ENCODE measurements around the gene WDFY2. TPM values are rescaled to one million over a fixed set of nuclear protein-coding genes. Genes with fewer than 3 reads are reported as not detected.
"Not testable (repeated sequence)": the region's sequence is repeated elsewhere in the genome, so short reads cannot be mapped to it uniquely, and the experiment has no call there.

The WDFY2 gene
- total RNA-seq, 1 experiment from 2014 or later: 26.4 TPM

GRCh38 chr13:51647067-51647466 lies 62.8 kb downstream of the WDFY2 start:
- Mint-ChIP-seq H3K36me3 (ENCODE audit: insufficient read depth in 1 of 3, low read depth in 3 of 3) (peaks cover 11 to 17% (median 16%) of the 10 kb centered on the region in 3 experiments), H3K27me3 (ENCODE audit: low read depth) (no peaks in the 10 kb centered on the region), H3K27ac (peak overlapping the region in 1 of 3 experiments; percentile 98; a peak in 2 of 7 replicates), H3K9me3 (peaks cover 7 to 12% of the 10 kb centered on the region in 2 experiments), H3K4me1 (peaks cover 41 to 42% of the 10 kb centered on the region in 2 experiments), H3K4me3 (no peak overlapping the region)
- Histone ChIP-seq H2BK20ac (ENCODE audit: low read depth, low read length, poor library complexity, severe bottlenecking) (no peak overlapping the region), H4K20me1 (ENCODE audit: control insufficient read depth, insufficient read depth, insufficient read length) (no peaks in the 10 kb centered on the region), H2AFZ (ENCODE audit: low read length) (no peak overlapping the region), H3K9me3 (ENCODE audit: control insufficient read depth, low read depth, low read length) (no peaks in the 10 kb centered on the region), H3K27me3 (ENCODE audit: insufficient read depth, low read length) (no peaks in the 10 kb centered on the region), H3K23me2 (ENCODE audit: insufficient read length, low read depth, low read length, poor library complexity, severe bottlenecking) (no peaks in the 10 kb centered on the region), H3T11ph (ENCODE audit: low read length) (no peak overlapping the region), H4K8ac (replicated peaks; ENCODE audit: insufficient read length, low read depth, low read length) (no peak overlapping the region), H3K18ac (ENCODE audit: insufficient read length, low read depth, low read length) (no peak overlapping the region), H3K14ac (ENCODE audit: insufficient read depth, low read length) (no peak overlapping the region), H3K4ac (ENCODE audit: low read depth, low read length) (no peak overlapping the region), H3K23ac (ENCODE audit: insufficient read length, low read depth, low read length) (no peak overlapping the region), H2BK5ac (ENCODE audit: insufficient read length, low read length) (no peak overlapping the region), H3K56ac (ENCODE audit: insufficient read length, low read depth, low read length) (no peak overlapping the region), H3K27ac (ENCODE audit: insufficient read length, low read depth, low read length) (no peak overlapping the region), H3K4me2 (ENCODE audit: insufficient read depth, insufficient read length, low read length) (no peak overlapping the region), H2AK5ac (ENCODE audit: insufficient read length, low read length) (no peak overlapping the region), H2BK15ac (ENCODE audit: low read depth, low read length) (no peak overlapping the region), H3K9ac (ENCODE audit: extremely low read depth, insufficient read length, low read length) (no peak overlapping the region), H3K79me2 (ENCODE audit: insufficient read depth, low read length) (peaks cover 13% of the 10 kb centered on the region; the same call in 1 of the 2 replicates), H2BK12ac (ENCODE audit: insufficient read length, low read depth, low read length) (no peak overlapping the region), H2BK120ac (ENCODE audit: low read depth, low read length, poor library complexity, severe bottlenecking) (no peak overlapping the region), H4K5ac (ENCODE audit: insufficient read length, low read depth, low read length) (no peak overlapping the region), H4K91ac (ENCODE audit: insufficient read length, low read depth, low read length) (no peak overlapping the region), H3K79me1 (ENCODE audit: insufficient read depth, low read depth, low read length, poor library complexity, severe bottlenecking) (peaks cover 2% of the 10 kb centered on the region), H3K4me1 (ENCODE audit: insufficient read depth, low read length) (peaks cover 27% of the 10 kb centered on the region)
- DNase-seq: no peak
- TF ChIP-seq CTCF (conservative IDR thresholded peaks at IDR 0.05): no peak
- WGBS (ENCODE audit: extremely low coverage, insufficient read length, low lambda C conversion rate): no CpG with 5 or more reads among the region's 4 CpGs

- peaks cover 12% of the 10 kb centered on the region; the same call in 1 of the 2 replicates for H3K79me2 ChIP-seq (ENCODE audit: insufficient read depth, low read length)
- not testable (repeated sequence) for H3K4ac ChIP-seq (ENCODE audit: low read depth, low read length); H3K23me2 ChIP-seq (ENCODE audit: insufficient read length, low read depth, low read length, poor library complexity, severe bottlenecking); H2BK12ac ChIP-seq (ENCODE audit: insufficient read length, low read depth, low read length); H3K14ac ChIP-seq (ENCODE audit: insufficient read depth, low read length); H3K4me1 ChIP-seq (ENCODE audit: insufficient read depth, low read length); H3K27ac ChIP-seq (ENCODE audit: insufficient read length, low read depth, low read length); H4K8ac ChIP-seq (replicated peaks; ENCODE audit: insufficient read length, low read depth, low read length); H3K9ac ChIP-seq (ENCODE audit: extremely low read depth, insufficient read length, low read length); H3K4me3 Mint-ChIP-seq; H3K4me2 ChIP-seq (ENCODE audit: insufficient read depth, insufficient read length, low read length); H4K20me1 ChIP-seq (ENCODE audit: control insufficient read depth, insufficient read depth, insufficient read length); H3K27ac Mint-ChIP-seq; H2BK20ac ChIP-seq (ENCODE audit: low read depth, low read length, poor library complexity, severe bottlenecking); H4K5ac ChIP-seq (ENCODE audit: insufficient read length, low read depth, low read length); H3K79me1 ChIP-seq (ENCODE audit: insufficient read depth, low read depth, low read length, poor library complexity, severe bottlenecking); H2AFZ ChIP-seq (ENCODE audit: low read length); H3K27me3 Mint-ChIP-seq (ENCODE audit: low read depth); H4K91ac ChIP-seq (ENCODE audit: insufficient read length, low read depth, low read length); H2BK15ac ChIP-seq (ENCODE audit: low read depth, low read length); H2AK5ac ChIP-seq (ENCODE audit: insufficient read length, low read length); H3K56ac ChIP-seq (ENCODE audit: insufficient read length, low read depth, low read length); H3K23ac ChIP-seq (ENCODE audit: insufficient read length, low read depth, low read length); H3T11ph ChIP-seq (ENCODE audit: low read length); H3K18ac ChIP-seq (ENCODE audit: insufficient read length, low read depth, low read length); DNase-seq; H2BK5ac ChIP-seq (ENCODE audit: insufficient read length, low read length); H3K27me3 ChIP-seq (ENCODE audit: insufficient read depth, low read length); H2BK120ac ChIP-seq (ENCODE audit: low read depth, low read length, poor library complexity, severe bottlenecking)
- WGBS (ENCODE audit: extremely low coverage, insufficient read length, low lambda C conversion rate): no CpG with 5 or more reads among the region's 3 CpGs
- H3K9me3 ChIP-seq (ENCODE audit: control insufficient read depth, low read depth, low read length): peaks cover 11% of the 10 kb centered on the region
- H3K4me1 Mint-ChIP-seq: peaks cover 16% of the 10 kb centered on the region in 2 experiments; a peak in 3 of 4 replicates
- peaks cover 31 to 45% of the 10 kb centered on the region in 2 experiments for H3K9me3 Mint-ChIP-seq
- H3K36me3 Mint-ChIP-seq (ENCODE audit: insufficient read depth in 1 of 3, low read depth in 3 of 3): peaks cover 36 to 53% (median 52%) of the 10 kb centered on the region in 3 experiments
Observed at GRCh38 chr13:51652193-51652592, 67.9 kb downstream of the WDFY2 start.
